ENCODE measurements around the gene STPG4.
"Not testable (repeated sequence)": the region's sequence is repeated elsewhere in the genome, so short reads cannot be mapped to it uniquely, and the experiment has no call there.

STPG4 gene

DNA sequence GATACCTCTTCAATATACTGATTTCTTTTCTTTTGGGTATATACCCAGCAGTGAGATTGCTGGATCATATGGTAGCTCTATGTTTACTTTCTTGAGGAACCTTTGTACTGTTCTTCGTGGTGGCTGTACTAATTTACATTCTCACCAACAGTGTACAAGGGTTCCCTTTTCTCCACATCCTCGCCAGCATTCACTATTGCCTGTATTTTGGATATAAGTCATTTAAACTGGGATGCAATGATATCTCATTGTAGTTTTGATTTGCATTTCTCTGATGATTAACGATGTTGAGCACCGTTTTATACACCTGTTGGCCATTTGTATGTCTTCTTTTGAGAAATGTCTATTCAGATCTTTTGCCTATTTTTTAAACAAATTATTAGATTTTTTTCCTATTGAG lies 30.4 kb downstream of the STPG4 start:
- not testable (repeated sequence) for DNase-seq

DNA sequence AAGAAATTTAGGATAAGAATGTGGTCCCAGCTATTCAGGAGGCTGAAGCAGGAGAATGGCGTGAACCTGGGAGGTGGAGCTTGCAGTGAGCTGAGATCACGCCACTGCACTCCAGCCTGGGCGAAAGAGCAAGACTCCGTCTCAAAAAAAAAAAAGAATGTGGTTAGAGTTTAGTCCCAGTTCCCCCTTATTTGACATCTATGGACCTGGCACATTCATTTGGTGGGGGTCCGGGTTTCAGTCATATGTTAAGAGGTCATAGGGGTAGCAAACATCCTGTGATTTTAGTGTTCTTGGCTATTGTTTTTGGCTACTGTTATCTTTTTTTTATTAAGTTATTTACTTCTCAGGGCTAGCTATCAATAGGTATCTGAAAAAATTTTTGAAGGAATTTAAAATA lies 34.7 kb downstream of the STPG4 start:
- DNase-seq, result not testable (repeated sequence)

GRCh38 chr2:47119001-47119400 lies 36.1 kb downstream of the STPG4 start:
- no peak for DNase-seq

DNA sequence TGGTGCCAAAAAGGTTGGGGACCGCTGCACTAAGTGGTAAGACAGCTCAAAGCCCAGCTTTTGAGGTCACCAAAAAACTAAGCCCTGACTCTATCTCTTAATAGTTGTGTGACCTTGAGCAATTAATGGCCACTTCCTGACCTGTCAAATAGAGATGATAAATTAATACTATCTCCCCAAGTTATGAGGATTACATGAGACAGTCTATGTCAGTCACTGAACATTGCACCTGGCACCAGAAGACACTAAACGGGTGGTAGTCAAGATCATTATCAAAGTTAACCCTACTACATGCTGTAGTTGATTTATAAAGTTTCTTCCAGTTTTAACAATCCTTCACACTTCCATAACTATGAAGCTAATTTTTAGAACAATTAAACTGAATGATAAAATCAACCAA lies 36.5 kb downstream of the STPG4 start:
- no peak for DNase-seq

DNA sequence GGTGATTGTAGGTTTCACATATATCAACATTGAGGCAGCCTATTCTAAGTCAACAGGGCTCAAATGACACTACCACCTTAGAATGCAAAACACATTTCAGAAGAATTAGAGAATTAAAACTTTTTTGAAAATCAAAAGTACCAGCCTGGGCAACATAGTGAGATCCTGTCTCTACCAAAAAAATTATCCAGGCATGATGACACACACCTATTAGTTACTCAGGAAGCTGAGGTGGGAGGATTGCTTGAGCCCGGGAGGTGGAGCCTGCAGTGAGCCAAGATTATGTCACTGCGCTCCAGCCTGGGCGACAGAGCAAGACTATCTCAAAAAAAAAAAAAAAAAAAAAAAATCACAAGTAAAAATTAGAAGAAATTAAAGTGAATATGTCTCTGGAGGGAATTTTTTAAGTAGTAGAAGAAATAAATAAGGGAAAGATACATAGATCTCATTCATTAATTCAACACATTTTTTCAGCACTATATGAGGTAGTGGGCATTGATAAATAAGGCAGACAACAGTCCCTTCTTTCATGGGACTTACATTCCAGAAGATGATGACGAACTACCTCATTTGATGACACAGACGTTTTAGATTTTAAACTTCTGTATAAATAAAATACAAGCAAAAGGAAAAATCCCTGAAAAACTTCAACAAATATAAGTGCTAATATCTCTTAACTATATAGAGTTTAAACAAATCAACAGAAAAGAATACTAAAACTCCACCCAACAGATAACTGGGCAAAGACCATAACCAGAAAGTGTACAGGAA lies 42.3 kb downstream of the STPG4 start:
- no peak for DNase-seq

DNA sequence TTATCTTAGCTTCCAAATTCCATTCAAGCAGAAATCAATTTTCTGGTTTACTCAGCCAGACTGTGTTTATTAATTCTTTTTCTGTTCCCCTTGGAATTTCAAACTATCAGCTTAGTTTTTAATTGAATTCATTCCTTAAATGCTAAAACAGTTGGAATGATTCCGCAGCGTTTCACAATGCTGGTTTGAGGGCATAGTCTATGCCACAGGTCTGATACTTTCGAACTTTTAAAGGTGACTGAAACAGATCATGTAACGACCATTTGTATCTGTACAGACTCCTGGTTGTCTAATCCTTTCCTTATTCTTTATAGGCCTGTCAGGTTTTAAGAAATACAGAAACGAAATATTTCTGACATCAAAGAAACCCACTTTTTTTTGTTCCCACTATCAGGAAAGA lies 45.4 kb downstream of the STPG4 start:
- no peak for DNase-seq

- no peak for DNase-seq
These were observed 46.1 kb downstream of the STPG4 start for GRCh38 chr2:47109007-47109375.

DNA sequence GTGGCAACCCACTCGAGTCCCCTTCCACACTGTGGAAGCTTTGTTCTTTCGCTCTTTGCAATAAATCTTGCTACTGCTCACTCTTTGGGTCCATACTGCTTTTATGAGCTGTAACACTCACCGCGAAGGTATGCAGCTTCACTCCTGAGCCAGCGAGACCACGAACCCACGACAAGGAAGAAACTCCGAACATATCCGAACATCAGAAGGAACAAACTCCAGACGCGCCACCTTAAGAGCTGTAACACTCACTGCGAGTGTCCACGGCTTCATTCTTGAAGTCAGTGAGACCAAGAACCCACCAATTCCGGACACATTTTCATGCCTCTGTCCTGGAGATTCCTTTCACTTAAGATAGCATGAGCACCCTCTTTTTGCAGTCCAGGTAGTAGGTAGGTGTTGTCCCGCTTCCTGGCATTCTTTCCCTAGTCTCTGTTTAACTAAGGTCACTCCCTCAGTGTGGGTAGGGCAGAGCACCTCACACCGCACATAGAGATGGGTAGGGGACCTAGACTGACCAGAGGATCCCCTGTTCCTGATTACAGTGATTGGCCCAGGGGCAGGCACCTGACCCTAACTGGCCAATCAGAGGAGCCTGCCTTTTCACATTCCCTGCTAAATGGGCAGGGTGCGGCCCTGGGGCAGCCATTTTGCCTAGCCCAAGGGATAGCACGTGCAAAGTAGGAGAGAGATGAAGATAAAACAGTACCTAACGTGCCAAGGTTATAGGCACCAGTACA lies 46.7 kb downstream of the STPG4 start:
- not testable (repeated sequence) for DNase-seq

GRCh38 chr2:47107201-47107600 lies 47.9 kb downstream of the STPG4 start:
- not testable (repeated sequence) for DNase-seq

GRCh38 chr2:47106231-47106630 lies 48.9 kb downstream of the STPG4 start:
- not testable (repeated sequence) for DNase-seq

- not testable (repeated sequence) for DNase-seq
These were observed 55.4 kb downstream of the STPG4 start for GRCh38 chr2:47099712-47100111.

DNA sequence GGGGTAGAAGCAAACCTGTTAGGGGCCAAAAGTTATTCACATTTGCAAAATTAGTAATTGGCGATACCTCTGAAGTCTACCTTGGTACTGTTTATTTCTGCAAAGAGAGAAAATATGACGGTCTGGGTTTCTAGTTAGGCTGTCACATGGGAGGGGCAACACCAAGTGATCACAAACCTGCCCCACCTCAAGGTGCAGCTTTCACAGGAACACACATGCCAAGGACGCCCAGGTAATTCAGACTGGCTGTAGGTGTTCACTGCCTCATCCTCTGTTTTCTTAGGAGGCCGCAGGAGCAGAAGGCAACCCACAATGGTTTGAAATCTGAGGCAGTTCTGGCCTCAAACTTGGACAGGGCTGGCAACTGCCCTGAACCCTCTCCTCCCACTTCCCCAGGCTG lies 56.2 kb downstream of the STPG4 start:
- no peak for DNase-seq

DNA sequence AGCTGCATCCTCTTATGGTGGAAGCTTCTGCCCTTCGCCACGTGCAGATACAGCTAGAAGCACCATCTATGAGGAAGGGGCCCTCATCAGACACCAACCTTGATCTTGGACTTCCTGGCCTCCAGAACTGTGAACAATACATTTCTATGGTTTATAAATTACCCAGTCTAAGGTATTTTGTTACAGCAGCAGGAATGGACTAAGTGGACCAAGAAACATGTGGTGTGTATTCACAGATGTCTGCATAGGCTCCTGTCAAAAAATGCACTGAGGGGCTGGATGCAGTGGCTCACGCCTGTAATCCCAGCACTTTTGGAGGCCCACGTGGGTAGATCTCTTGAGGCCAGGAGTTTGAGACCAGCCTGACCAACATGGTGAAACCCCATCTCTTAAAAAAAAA lies 57.5 kb downstream of the STPG4 start:
- DNase-seq, result no peak

- DNase-seq, result no peak
These were observed 58.7 kb downstream of the STPG4 start for GRCh38 chr2:47096451-47096850.

- DNase-seq, result no peak
These were observed 59.6 kb downstream of the STPG4 start for GRCh38 chr2:47095349-47096020.

DNA sequence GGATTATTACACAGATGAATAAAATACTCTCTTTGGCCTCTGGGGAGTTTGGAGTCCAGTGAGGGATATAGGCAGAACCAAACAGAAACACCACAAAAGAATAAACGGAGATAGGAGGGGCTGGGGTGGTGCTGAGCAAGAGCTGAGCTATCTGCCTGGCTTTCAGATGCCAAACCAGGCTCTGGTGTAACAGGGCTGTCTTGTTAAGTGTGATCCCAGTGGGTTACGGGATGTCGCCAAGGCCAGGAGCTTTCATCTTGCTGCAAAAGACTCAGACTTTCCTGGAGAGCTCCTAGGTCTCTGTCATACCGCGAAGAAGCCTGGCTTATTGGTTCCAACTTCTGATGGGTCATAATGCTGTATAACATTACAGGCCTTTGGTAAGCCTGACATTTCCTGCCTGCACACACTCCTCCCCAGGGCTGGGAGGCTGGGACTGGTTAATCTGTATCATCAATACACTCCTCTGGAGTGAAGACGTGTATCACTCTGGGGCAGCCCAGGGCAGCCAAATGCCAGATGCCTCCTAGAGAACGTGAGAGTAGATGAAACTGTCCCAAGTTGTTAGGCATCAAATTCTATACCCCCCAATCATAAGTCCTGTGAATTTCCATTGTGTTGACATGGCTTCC lies 60.5 kb downstream of the STPG4 start:
- no peak for DNase-seq

DNA sequence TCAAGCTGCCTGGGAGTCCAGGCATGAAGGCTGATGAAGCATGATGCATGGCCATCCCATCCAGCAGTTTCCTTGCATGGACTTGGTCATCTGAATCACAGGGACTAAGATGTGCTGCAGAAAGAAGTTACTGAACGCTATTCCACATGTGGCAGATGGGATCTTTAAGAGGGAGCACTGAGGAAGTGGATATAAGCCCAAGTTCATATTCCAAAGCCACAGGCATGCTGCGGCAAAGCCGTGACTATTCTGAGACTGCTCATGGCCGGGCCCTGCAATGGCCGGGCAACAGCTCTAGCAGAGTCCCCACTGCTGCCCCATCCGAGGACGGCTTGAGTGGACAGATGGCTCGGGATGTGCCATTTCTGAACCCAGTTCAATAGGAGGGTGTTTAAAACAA lies 61.5 kb downstream of the STPG4 start:
- no peak for DNase-seq

- no peak for DNase-seq
These were observed 62.6 kb downstream of the STPG4 start for GRCh38 chr2:47092465-47092864.

GRCh38 chr2:47091118-47091517 lies 64.0 kb downstream of the STPG4 start:
- DNase-seq, result no peak

- DNase-seq, result no peak
These were observed 66.0 kb downstream of the STPG4 start for GRCh38 chr2:47089083-47089464.

DNA sequence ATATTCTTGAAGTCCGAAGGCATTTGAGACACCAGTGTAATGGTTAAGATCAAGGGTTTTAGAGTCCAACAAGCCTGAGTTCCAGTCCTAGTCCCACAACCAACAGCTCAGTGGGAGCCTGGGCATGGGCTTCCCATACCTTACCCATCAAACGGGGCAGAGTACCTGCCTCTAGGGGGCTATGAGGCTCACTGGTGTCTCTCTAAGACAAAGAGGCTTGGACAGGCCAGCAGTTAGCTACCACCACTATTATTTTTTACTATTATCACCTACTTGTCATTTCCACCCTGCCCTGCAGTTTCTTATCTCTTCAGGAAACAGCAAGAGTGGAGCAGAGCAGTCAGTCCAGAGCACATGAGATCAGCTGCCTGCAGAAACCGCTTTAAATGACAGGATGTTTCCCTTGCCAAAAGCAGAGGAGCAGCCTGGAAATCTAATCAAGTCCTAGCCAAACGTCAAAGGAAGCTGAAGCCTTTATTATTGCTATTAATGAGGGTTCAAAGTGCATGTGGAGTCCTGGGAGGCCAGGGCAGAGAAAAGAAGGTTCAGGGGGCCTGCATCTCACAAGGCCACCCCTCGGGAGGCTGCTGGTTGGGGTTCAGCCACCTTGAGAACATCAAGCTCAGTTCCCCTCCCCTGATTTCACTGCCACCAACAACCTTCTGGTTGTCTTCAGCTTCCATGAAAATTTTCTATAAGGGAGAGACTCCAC lies 66.6 kb downstream of the STPG4 start:
- DNase-seq, result no peak

GRCh38 chr2:47087051-47087450 lies 68.1 kb downstream of the STPG4 start:
- DNase-seq, result no peak

DNA sequence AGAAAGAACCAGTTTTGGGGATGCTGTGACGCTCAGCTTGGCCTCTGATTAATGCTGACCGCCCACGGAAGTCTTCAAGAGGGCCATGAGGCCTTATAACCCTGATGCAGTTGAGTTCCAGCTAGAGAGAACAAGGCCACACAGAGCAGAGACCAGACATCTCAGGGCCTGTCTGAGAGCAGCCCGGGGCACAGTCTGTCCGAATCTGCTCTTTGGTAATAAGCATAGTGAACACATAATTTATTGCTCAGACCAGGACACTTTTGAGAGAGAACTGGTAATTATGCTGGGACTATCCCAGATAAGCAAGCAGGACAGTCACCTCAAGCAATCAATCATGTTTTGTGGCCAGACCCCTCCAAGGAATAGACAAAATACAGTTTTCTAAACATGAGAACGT lies 68.5 kb downstream of the STPG4 start:
- DNase-seq, result no peak

Measured in NCI-H446 treated with DMSO at 0.1 percent for 48 hours (cell line).